ENCODE data around the gene CHD9NB.
"Not testable (repeated sequence)": the region's sequence is repeated elsewhere in the genome, so short reads cannot be mapped to it uniquely, and the experiment has no call there.

CHD9NB gene

GRCh38 chr16:53057658-53058057 lies 5.0 kb upstream of the CHD9NB start:
- no peak for DNase-seq (ENCODE audit: low spot score)

GRCh38 chr16:53056392-53056881 lies 3.7 kb upstream of the CHD9NB start:
- DNase-seq (ENCODE audit: low spot score), result no peak

GRCh38 chr16:53055541-53056391 lies 3.1 kb upstream of the CHD9NB start:
- peak; percentile 41 for DNase-seq (ENCODE audit: low spot score)

GRCh38 chr16:53054670-53055485 lies 2.2 kb upstream of the CHD9NB start, which contains the start of gene CHD9:
Gene CHD9, plus strand, starts transcription at chr16:53054991. Its CDS starts 101,099 bp downstream, at chr16:53156090.
- DNase-seq (ENCODE audit: low spot score), result peak; percentile 94

- DNase-seq (ENCODE audit: low spot score), result peak; percentile 37
Observed at GRCh38 chr16:53053967-53054669, 1.4 kb upstream of the CHD9NB start.

- DNase-seq (ENCODE audit: low spot score), result not testable (repeated sequence)
Observed at GRCh38 chr16:53051255-53051654, 1.4 kb downstream of the CHD9NB start.

- DNase-seq (ENCODE audit: low spot score), result no peak
Observed at GRCh38 chr16:53048139-53048915, 4.4 kb downstream of the CHD9NB start.

- DNase-seq (ENCODE audit: low spot score), result not testable (repeated sequence)
Observed at GRCh38 chr16:53047515-53047914, 5.2 kb downstream of the CHD9NB start.

- DNase-seq (ENCODE audit: low spot score), result no peak
Observed at GRCh38 chr16:53045341-53046220, 7.1 kb downstream of the CHD9NB start.

- no peak for DNase-seq (ENCODE audit: low spot score)
Observed at GRCh38 chr16:53043986-53044601, 8.6 kb downstream of the CHD9NB start.

- DNase-seq (ENCODE audit: low spot score), result peak; percentile 50
Observed at GRCh38 chr16:53043428-53043831, 9.3 kb downstream of the CHD9NB start.

GRCh38 chr16:53042235-53042701 lies 10.4 kb downstream of the CHD9NB start:
- DNase-seq (ENCODE audit: low spot score), result no peak

- DNase-seq (ENCODE audit: low spot score), result peak; percentile 46
Observed at GRCh38 chr16:53041320-53042051, 11.2 kb downstream of the CHD9NB start.

- DNase-seq (ENCODE audit: low spot score), result no peak
Observed at GRCh38 chr16:53040788-53041187, 11.9 kb downstream of the CHD9NB start.

- not testable (repeated sequence) for DNase-seq (ENCODE audit: low spot score)
Observed at GRCh38 chr16:53036711-53037110, 16.0 kb downstream of the CHD9NB start.

- DNase-seq (ENCODE audit: low spot score), result no peak
Observed at GRCh38 chr16:53036066-53036465, 16.6 kb downstream of the CHD9NB start.

GRCh38 chr16:53035176-53035942 lies 17.3 kb downstream of the CHD9NB start:
- DNase-seq (ENCODE audit: low spot score), result no peak

- no peak for DNase-seq (ENCODE audit: low spot score)
Observed at GRCh38 chr16:53034306-53034705, 18.4 kb downstream of the CHD9NB start.

All from AG20443 (cell line).